Endothelial cell of umbilical vein (primary cell): ENCODE measurements around the gene RABGAP1. TPM values are rescaled to one million over a fixed set of nuclear protein-coding genes. Genes with fewer than 3 reads are reported as not detected.

ENCODE experiments used
- BruUV-seq: library from RNA; stranded (reverse); fragments of 400-500 nt; replicated peaks from 2 replicates; lab custom pipeline; 2021; lab: Mats Ljungman, UMichigan
- CTCF ChIA-PET: fragments of 300-600, 350-600 bp; sonication (Branson Sonifier 250); formaldehyde crosslinking; loops from one replicate; lab custom pipeline; 2021; ENCODE audit warnings: antibody characterized with exemption, inconsistent platforms; lab: Charles Lee
- POLR2A ChIA-PET: fragments of 300-600, 350-600 bp; sonication (Branson Sonifier 250); formaldehyde crosslinking; loops from one replicate; lab custom pipeline; 2021; ENCODE audit warnings: antibody characterized with exemption, inconsistent platforms; lab: Charles Lee
- DNase-seq: peaks from one replicate; pipeline ENCODE4 v3.0.0-alpha.2; 2011; ENCODE audit warnings: low read depth, low spot score
- FAIRE-seq: peaks from 2 replicates; lab custom pipeline; 2011; peaks lifted over from hg19 to GRCh38; lab: Jason Lieb, UNC
- H2AFZ ChIP-seq: 2 replicates; pipeline ENCODE4 v1.6.0; 2012; ENCODE audit warnings: low read depth, low read length, control low read depth, inconsistent platforms
- H3K27ac ChIP-seq: 2 replicates; pipeline ENCODE4 v1.5.1; 2011; ENCODE audit warnings: low read depth, mild to moderate bottlenecking, control low read depth, low read length, moderate library complexity; ENCODE audit not compliant: insufficient read depth
- H3K27me3 ChIP-seq, 2 experiments: 2 replicates each; pipeline versions ENCODE4 v1.6.0 to v1.6.1; 2011; ENCODE audit warnings: low read length in 2 of 2, mixed read lengths in 1 of 2; ENCODE audit not compliant: control insufficient read depth in 2 of 2, insufficient read depth in 2 of 2
- H3K36me3 ChIP-seq, 2 experiments: 2 replicates in 1 of 2; 3 replicates in 1 of 2; pipeline ENCODE4 v1.5.1; 2011; ENCODE audit warnings: low read length in 2 of 2, mild to moderate bottlenecking in 1 of 2, moderate library complexity in 1 of 2; ENCODE audit not compliant: control insufficient read depth in 2 of 2, insufficient read depth in 2 of 2; ENCODE audit errors: extremely low read depth in 1 of 2
- H3K4me1 ChIP-seq: 3 replicates; pipeline ENCODE4 v1.5.1; 2011; ENCODE audit warnings: mild to moderate bottlenecking, low read length; ENCODE audit not compliant: control insufficient read depth, insufficient read depth; ENCODE audit errors: extremely low read depth
- H3K4me2 ChIP-seq: 2 replicates; pipeline ENCODE4 v1.6.1; 2011; ENCODE audit warnings: low read length, control low read depth, mixed read lengths; ENCODE audit not compliant: insufficient read depth
- H3K4me3 ChIP-seq, 3 experiments: fragments of 200-600 bp in 1 of 3; sonication (generic), shearing (Covaris generic) in 1 of 3; replicated peaks in 1 of 3; 2 replicates each; pipeline ENCODE4 v1.5.1; 2011 to 2016; ENCODE audit warnings: control low read depth in 3 of 3, low read length in 3 of 3, mild to moderate bottlenecking in 2 of 3, inconsistent platforms in 1 of 3, low read depth in 1 of 3, moderate library complexity in 1 of 3; ENCODE audit not compliant: insufficient read depth in 1 of 3
- H3K79me2 ChIP-seq: 2 replicates; pipeline ENCODE4 v1.6.0; 2012; ENCODE audit warnings: low read length, inconsistent platforms; ENCODE audit not compliant: control insufficient read depth, insufficient read depth
- H3K9ac ChIP-seq: replicated peaks from 2 replicates; pipeline ENCODE3; 2011; ENCODE audit warnings: low read length, control low read depth; ENCODE audit not compliant: insufficient read depth; ENCODE audit errors: extremely low read depth
- H3K9me1 ChIP-seq: replicated peaks from 3 replicates; pipeline ENCODE4 v1.6.0; 2011; ENCODE audit warnings: mild to moderate bottlenecking, low read length; ENCODE audit not compliant: control insufficient read depth, insufficient read depth; ENCODE audit errors: extremely low read depth
- H3K9me3 ChIP-seq: replicated peaks from 2 replicates; pipeline ENCODE4 v1.5.1; 2012; ENCODE audit warnings: low read length, inconsistent platforms; ENCODE audit not compliant: control insufficient read depth, insufficient read depth
- H4K20me1 ChIP-seq: replicated peaks from 2 replicates; pipeline ENCODE3; 2011; ENCODE audit warnings: mild to moderate bottlenecking, low read length; ENCODE audit not compliant: control insufficient read depth, insufficient read depth; ENCODE audit errors: extremely low read depth
- EZH2 ChIP-seq: IDR thresholded peaks from 2 replicates; pipeline ENCODE4 v1.6.1; 2012; ENCODE audit warnings: borderline replicate concordance, low read depth, mild to moderate bottlenecking, moderate library complexity, low read length, inconsistent platforms; ENCODE audit not compliant: severe bottlenecking
- FOS ChIP-seq: IDR thresholded peaks from 2 replicates; pipeline ENCODE4 v1.6.1; 2011; ENCODE audit warnings: mild to moderate bottlenecking, low read length, moderate library complexity, borderline replicate concordance; ENCODE audit not compliant: insufficient read depth
- GATA2 ChIP-seq: IDR thresholded peaks from 2 replicates; pipeline ENCODE4 v1.7.0; 2011; ENCODE audit warnings: low read depth, mild to moderate bottlenecking, moderate library complexity, mixed read lengths, low read length; ENCODE audit not compliant: insufficient read length, insufficient read depth
- JUN ChIP-seq: IDR thresholded peaks from 2 replicates; pipeline ENCODE4 v1.6.1; 2011; ENCODE audit warnings: borderline replicate concordance, low read depth; ENCODE audit not compliant: insufficient read length, insufficient read depth
- MYC ChIP-seq: IDR thresholded peaks from one replicate; pipeline ENCODE4 v1.6.1; 2011; ENCODE audit warnings: mild to moderate bottlenecking, low read depth, low read length
- POLR2A ChIP-seq: IDR thresholded peaks from 2 replicates; pipeline ENCODE4 v1.6.1; 2012; ENCODE audit warnings: low read depth, mild to moderate bottlenecking, control low read depth, low read length
- POLR2AphosphoS5 ChIP-seq: IDR thresholded peaks from 2 replicates; pipeline ENCODE4 v1.6.1; 2012; ENCODE audit warnings: low read depth, mild to moderate bottlenecking, control low read depth, low read length, moderate library complexity; ENCODE audit not compliant: insufficient read depth
- dilution Hi-C: fragments of 300-500 bp; cut with MboI; formaldehyde crosslinking; loops from one replicate; pipeline ENCODE4 v1.15.0; 2019; ENCODE audit warnings: low sequenced_read_pairs; ENCODE audit not compliant: extremely low pct_ligation_motif_present
- intact Hi-C: fragments of 100-400 bp; cut with micrococcal nuclease; formaldehyde crosslinking; loops from one replicate; pipeline ENCODE4 v1.10.0; 2022
- polyA plus RNA-seq, 4 experiments: library from polyadenylated mRNA; depleted of rRNA in 3 of 4; stranded (reverse) in 3 of 4; unstranded in 1 of 4; fragments of >200 nt; gene quantifications; 2 replicates each; pipeline versions ENCODE4 v1.2.1 to v1.2.3, GENCODE V29; 2011 to 2012; ENCODE audit warnings: missing spikeins in 1 of 4
- total RNA-seq: library from RNA; stranded (reverse); gene quantifications from 2 replicates; pipeline ENCODE4 v1.2.3, GENCODE V29; 2021
- TF ChIP-seq, protein P1 (sequence below): IDR thresholded peaks from 2 replicates; pipeline ENCODE4 v1.6.1; 2011; ENCODE audit not compliant: insufficient read depth, insufficient read length
- TF ChIP-seq, protein P2 (sequence below), 2 donors: IDR thresholded peaks; 1 replicate in 1 of 2; 2 replicates in 1 of 2; pipeline ENCODE4 v1.5.1; 2011; ENCODE audit warnings: low read length in 2 of 2, mild to moderate bottlenecking in 2 of 2, moderate library complexity in 2 of 2, control low read depth in 1 of 2, inconsistent platforms in 1 of 2, low read depth in 1 of 2; ENCODE audit not compliant: insufficient read depth in 1 of 2; ENCODE audit errors: extremely low read depth in 1 of 2

The RABGAP1 gene
- total and polyA plus RNA-seq, 2 donors (not counting 3 experiments of a cell fraction or from before 2014, with no cell fraction given): 19.0 to 53.6 TPM

DNA sequence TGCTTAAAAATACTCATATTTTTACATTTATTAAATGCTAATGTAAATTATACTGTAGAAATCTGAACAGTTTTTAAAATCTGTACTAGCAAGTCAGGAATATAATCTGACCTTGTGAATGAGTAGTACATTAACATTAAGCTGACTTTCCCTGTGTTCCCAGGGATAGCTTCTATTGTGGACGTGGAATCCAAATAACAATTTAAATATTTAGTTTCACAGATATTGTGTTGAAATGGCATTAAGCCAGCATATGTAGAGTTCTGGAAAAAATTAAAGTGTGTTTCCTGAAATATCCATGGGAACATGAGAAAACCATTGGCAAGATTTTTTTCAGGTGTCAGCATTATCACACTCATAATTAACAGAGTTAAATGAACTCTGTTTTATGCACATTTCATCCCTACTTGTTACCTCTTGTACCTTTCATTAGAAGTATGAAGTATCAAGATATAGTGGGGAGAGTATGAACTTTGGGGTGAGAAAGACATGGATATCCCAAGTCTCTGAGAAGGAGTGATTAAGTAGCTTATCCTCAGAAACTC lies 5.7 kb downstream of the RABGAP1 start:
- Histone ChIP-seq H3K27ac (no peak overlapping the region), H4K20me1 (peaks cover 8% of the 10 kb centered on the region), H3K4me1 (peaks cover 20% of the 10 kb centered on the region), H3K9me3 (no peaks in the 10 kb centered on the region), H3K4me3 (no peak overlapping the region), H3K79me2 (peaks cover 57% of the 10 kb centered on the region), H3K9ac (no peak overlapping the region), H3K9me1 (no peaks in the 10 kb centered on the region), H3K4me2 (no peak overlapping the region), H2AFZ (no peak overlapping the region), H3K27me3 (no peaks in the 10 kb centered on the region), H3K36me3 (no peaks in the 10 kb centered on the region)
- FAIRE-seq (no peak), DNase-seq (peak; percentile 44)
- CTCF ChIA-PET: interaction anchor here (0.6 to 0.7 kb wide), 2 partner anchors 25 to 885 kb away, joined by 3 to 4 read pairs; no protein-coding TSS in a partner anchor
- intact Hi-C loops: no loop called here
- BruUV-seq: no TSS peak
- POLR2A ChIA-PET: no interaction called here
- TF ChIP-seq FOS (no peak), MYC (no peak), JUN (no peak), GATA2 (no peak), EZH2 (no peak)
- dilution Hi-C loops: no loop called here

DNA sequence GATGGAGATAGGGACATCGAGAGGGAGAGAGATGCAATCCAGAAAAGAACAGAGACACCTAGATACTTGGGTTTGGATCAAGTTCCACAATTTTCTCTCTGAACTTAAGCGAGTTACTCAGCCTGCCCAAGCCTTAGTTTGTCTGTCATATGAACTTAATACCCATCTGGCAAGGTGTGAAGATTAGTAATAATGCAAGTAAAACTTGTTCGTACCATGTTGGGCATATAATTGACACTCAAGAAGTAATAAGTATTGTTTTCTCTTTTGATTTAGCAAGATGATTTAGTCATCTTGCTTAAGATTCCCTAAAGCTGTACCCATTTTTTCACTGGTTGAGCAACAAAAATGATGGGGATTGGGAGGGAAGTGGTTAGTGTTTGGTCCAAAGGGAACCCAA lies 7.5 kb downstream of the RABGAP1 start:
- Histone ChIP-seq H3K9me3 (no peaks in the 10 kb centered on the region), H3K79me2 (peaks cover 50% of the 10 kb centered on the region), H3K9me1 (no peaks in the 10 kb centered on the region), H3K27me3 (no peaks in the 10 kb centered on the region), H3K27ac (no peak overlapping the region), H3K4me2 (no peak overlapping the region), H3K9ac (no peak overlapping the region), H3K4me3 (no peak overlapping the region), H4K20me1 (peaks cover 5% of the 10 kb centered on the region), H2AFZ (no peak overlapping the region), H3K4me1 (peaks cover 14% of the 10 kb centered on the region), H3K36me3 (no peaks in the 10 kb centered on the region)
- DNase-seq (no peak), FAIRE-seq (peak; percentile 38)
- ChIA-PET POLR2A (interaction anchor here (1.0 kb wide), 1 partner anchor 43 kb away, joined by 4 read pairs; the partner anchor contains the start of gene RC3H2), CTCF (no interaction called here)
- intact Hi-C loops: no loop called here
- dilution Hi-C loops: no loop called here
- TF ChIP-seq, protein P1, sequence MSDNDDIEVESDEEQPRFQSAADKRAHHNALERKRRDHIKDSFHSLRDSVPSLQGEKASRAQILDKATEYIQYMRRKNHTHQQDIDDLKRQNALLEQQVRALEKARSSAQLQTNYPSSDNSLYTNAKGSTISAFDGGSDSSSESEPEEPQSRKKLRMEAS: no peak
- no peak for TF ChIP-seq JUN
- TF ChIP-seq POLR2A: no peak
- no peak for TF ChIP-seq GATA2
- TF ChIP-seq POLR2AphosphoS5: no peak
- no peak for TF ChIP-seq FOS
- TF ChIP-seq, protein P2, sequence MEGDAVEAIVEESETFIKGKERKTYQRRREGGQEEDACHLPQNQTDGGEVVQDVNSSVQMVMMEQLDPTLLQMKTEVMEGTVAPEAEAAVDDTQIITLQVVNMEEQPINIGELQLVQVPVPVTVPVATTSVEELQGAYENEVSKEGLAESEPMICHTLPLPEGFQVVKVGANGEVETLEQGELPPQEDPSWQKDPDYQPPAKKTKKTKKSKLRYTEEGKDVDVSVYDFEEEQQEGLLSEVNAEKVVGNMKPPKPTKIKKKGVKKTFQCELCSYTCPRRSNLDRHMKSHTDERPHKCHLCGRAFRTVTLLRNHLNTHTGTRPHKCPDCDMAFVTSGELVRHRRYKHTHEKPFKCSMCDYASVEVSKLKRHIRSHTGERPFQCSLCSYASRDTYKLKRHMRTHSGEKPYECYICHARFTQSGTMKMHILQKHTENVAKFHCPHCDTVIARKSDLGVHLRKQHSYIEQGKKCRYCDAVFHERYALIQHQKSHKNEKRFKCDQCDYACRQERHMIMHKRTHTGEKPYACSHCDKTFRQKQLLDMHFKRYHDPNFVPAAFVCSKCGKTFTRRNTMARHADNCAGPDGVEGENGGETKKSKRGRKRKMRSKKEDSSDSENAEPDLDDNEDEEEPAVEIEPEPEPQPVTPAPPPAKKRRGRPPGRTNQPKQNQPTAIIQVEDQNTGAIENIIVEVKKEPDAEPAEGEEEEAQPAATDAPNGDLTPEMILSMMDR (IDR thresholded peaks at IDR 0.05; ENCODE audit: extremely low read depth in 1 of 2, insufficient read depth in 1 of 2, low read depth in 1 of 2, low read length in 2 of 2): no peak
- no peak for TF ChIP-seq EZH2
- TF ChIP-seq MYC: no peak
- no TSS peak for BruUV-seq
